DMS153 (cell line): ENCODE results near the gene CLCF1.

ENCODE experiments used
- DNase-seq: peaks from one replicate; lab custom pipeline; 2025; lab: John Stamatoyannopoulos, UW

CLCF1 gene

DNA sequence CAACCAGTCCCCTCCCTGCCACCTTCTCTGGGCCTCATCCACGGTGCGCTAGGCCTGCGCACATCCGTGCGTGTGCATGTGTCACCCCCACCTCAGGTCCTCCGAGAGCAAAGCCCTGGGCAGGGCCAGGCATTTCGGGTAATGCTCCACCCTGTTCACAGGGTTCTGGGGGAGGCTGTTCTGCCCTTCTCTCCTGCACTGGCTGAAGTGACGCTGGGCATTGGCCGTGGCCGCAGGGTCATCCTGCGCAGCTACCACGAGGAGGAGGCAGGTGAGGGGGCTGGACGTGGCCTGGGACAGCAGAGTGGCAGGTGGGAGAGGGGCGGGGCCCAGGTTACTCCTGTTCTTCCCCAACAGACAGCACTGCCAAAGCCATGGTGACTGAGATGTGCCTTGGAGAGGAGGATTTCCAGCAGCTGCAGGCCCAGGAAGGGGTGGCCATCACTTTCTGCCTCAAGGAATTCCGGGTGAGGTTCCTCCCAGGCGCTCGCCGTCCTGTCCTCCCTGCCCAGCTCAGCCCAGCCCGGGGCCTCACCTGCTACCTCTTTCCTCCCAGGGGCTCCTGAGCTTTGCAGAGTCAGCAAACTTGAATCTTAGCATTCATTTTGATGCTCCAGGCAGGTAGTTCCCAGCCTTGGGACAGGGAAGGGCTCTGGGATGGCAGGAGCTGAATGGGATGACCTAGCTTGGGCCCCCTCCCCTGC, 22.3 kb upstream of the CLCF1 start:
- no peak for DNase-seq

DNA sequence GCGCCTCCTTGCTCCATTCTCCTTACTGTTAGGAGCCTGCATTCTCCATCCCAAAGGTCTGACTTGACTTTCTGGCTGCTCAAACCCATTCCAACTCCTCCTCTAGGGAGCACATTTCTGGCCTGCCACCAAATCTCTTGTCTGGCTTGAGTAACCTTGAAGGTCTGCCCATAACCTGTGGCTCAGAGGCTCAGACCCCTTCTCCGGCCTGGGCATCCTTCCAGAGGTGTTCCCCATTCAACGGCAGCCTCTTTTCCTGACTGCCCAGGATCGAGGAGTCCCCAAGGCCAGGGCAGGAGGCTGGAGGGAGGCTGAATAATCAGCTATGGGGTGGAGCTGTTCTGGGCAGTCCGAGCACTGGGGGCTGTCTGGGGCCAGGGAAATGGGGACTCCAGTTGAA, 20.6 kb upstream of the CLCF1 start:
- DNase-seq: no peak

DNA sequence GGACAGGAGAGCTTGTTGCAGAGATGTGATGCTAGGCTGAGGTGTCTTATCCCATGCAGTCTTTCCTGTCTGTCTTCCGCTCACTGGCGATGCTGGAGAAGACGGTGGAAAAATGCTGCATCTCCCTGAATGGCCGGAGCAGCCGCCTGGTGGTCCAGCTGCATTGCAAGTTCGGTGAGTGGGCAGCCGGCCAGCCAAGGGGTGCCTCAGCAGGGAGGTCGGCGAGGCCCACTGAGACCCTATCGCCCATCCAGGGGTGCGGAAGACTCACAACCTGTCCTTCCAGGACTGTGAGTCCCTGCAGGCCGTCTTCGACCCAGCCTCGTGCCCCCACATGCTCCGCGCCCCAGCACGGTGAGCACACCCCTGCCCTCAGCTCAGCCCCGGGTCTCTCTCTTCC, 20.0 kb upstream of the CLCF1 start:
- no peak for DNase-seq

DNA sequence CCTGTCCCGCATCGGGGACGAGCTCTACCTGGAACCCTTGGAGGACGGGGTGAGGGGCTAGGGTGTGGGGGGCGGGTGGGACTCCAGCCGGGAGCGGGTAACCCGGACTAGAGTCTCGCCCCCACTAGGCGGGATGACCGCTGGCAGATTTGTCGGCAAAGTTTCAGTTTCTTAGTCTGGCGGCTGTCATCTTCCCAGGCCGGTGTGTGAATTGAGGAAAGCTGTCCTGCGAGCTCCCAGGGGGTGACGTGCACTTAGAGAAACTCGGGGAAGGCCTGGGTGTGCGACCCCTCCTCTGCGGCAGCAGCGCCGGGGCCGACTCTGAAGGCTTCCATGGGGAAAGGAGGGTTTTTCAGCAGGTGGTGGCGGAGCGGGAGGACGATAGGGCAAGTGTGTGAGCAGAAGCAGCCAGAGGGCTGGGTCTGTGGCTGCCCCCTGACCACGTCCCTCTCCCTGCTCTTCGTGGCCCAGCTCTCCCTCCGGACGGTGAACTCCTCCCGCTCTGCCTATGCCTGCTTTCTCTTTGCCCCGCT, 18.9 kb upstream of the CLCF1 start:
- DNase-seq: no peak

DNA sequence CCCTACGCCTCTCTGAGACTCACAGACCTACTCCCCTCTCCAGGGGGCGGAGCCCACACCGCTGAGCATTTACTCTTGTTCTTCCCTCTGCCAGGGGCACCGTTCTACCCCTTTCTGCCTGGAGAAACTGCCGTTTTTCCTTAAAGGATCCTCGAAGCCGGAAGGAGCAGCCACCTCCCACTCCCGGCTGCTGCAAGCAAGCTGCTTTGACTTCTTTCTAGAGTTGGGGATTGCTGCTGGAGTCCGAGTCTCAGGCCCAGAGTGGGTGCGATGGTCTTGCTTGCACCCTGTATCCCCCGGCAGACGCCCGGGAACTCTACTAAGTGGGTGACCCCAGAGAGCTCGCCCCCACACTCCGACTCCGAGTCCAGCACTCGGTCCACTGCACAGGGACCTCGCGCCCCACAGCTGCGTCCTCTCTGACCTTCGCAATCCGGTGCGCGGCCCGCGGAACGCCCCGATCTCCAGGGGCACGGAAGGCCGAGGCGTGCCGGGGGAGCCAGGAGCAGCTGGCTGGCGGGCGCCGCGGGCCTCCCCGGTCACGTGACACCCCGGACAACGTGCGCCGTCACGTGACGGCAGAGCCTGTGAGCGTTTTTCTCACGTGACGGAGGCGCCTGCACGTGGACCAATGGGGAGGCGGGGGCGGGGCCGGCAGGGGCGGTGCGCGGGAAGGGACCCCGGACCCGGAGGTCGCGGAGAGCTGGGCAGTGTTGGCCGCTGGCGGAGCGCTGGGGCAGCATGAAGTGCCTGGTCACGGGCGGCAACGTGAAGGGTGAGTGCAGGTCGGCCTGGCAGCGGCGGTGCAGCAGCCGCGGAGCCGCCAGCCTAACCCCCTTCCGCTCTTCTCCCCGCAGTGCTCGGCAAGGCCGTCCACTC, 18.1 kb upstream of the CLCF1 start, which contains the start of gene RAD9A:
RAD9A (plus strand) TSS at position 683 of the 879 bp plus-strand sequence; CDS start at position 742, 59 bp downstream.
- peak; percentile 83 for DNase-seq

DNA sequence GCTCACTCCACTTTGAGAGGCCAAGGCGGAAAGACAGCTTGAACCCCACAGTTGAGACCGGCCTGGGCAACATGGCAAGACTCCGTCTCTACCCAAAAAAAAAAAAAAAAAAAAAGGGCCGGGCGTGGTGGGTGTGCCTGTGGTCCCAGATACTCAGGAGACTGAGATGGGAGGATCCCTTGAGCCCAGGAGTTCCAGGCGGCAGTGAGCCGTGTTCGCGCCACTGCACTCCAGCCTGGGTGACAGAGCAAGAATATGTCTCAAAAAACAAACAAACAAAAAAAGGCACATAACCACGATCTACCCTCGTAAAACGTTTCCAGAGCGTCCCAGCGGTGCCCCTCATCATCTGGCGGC, 17.5 kb upstream of the CLCF1 start:
- DNase-seq: no peak

DNA sequence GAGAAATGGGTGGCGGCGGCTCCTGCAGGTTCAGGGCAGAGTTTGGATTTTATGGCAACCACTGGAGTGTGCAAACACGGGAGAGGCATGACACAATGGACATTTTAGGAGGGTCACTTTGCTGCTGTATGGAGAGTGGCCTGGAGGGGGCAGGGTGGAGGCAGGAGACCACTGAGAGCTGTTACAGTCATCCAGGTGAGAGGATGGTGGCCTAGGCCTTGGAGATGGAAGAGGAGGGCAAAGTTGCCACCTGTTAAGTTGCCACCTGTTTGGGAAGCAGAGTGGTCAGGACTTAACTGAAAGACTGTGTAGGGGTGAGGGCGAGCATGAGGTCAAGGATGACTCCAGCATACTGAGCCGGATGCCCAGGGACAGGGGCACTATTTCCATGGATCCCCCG, 16.1 kb upstream of the CLCF1 start:
- no peak for DNase-seq

DNA sequence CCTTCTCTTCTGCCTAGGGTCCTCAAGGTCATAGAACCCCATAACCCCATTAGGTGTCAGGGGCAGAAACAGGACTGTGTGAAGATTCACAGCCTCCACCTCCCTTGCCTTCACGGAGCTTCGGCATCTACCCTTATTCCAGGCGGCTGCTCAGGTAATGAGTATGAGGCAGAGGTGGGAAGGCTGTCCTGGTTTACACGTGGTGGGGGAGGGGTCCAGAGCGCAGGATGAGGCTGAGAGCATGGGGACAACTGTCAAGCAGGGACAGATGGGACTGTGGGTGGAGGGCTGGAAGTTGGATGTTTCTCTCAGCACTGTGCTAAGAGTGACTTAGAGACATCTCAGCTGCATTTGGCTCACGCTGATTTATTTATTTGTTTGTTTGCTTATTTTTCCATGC, 14.1 kb upstream of the CLCF1 start:
- no peak for DNase-seq

DNA sequence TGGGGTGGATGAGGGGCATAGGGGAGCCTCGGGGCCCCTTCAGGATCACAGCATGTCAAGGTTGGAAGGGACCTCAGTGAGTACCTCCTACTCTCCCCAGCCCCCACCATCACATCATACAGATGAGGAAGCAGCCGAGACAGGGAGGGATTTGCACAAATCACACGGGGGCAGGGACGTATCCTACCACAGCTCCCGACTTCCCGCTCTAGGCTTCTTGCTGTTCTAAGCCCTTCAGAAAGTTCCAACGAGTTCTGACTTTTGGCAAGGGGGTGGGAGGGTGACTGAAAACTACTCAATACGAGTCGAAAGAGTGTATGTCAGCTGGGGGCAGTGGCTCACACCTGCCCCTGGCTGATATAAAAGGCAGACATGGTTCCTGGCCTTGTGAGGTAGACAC, 13.7 kb upstream of the CLCF1 start:
- DNase-seq: no peak

DNA sequence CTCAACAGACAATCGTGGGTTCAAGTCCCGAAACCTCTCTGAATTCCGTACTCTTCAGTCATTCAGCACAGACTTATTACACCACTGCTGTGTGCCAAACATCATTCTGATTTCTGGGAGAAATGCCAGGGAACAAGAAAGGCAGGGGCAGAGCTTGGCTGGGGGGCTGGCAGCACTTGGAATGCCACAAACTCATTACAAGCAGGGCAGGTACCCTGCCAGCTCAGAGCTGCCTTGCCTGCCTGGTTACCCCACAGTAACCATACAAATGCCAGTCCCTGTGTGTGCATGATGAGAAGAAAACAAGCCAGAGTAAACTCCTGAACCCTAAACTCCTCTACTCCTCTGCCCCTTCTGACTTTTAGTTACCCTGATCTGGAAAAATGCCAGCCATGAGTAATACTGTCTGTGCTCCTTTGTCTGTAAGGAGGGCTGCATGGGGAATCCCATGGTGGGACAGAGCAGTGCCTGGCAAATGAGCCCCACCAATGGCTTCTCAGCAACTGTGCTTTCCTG, 11.5 kb upstream of the CLCF1 start:
- DNase-seq: no peak

DNA sequence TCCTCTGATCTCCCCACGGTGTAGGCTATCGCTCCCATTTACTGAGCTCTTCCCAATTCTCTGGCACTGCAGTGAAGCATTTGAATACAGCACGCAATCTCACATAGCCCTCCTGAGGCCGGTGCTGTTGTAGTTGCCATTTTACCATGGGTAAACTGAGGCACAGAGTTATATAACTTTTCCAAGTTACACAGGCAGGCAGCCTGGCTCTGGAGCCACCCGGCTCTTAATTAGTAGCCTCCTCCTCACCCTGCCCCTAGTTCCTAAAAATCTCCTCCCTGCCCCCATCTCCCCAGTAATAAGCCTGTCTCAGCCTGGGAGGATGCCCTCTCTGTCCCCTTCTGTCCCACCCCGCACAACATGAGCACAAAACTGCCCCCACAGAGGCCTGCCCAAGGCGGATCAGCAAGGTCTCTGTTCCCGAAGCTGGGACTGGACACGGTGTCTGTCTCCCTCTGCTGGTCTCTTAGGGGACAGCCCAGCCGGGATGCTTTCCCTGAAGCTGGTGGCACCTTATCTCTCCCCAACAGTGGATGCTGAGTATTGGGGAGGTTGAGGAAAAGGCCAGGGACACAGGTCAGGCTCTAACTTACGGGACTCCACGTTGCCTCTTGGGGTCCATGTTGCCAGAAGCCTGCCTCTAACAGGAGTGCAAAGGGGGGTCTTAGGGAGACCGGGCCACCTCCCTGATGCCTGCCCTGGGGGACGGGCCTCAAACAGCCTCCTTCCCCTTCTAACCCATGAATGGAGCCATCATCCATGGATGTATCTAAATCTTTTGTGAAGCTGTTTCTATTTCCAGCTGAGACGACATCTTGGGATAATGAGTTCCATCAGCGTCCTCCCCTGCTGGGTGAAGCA, 9.1 kb upstream of the CLCF1 start:
- peak; percentile 6 for DNase-seq

DNA sequence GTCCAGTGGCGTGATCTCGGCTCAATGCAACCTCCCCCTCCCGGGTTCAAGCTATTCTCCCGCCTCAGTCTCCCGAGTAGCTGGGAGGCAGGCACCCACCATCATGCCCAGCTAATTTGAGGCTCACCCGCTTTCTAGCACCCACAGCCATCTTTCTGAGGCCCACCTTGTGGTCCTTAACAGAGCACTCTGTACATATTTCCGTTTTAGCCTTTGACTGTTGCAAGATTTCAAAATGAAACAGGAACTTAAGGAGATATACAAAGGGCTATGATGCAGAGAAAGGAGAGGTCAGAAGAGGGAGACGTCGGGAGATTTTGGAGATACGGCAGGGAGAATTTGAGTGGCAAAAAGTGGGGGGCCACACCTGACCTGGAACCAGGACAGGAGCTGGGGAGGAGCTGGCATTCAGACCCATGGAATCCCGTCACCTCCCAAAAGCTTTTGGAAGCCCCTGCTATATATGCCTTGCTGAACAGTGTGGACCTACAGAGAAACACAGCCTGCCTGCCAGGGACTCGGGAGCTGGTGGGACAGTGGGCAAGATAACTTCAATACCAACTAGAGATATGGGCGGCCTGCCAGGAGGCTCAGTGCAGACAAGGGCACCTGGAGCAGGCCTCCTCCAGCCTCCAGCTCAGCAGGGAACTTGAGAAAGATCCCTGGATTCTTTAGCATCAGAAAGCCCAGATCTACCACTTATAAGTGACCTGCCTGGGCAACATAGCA, 8.0 kb upstream of the CLCF1 start:
- no peak for DNase-seq

DNA sequence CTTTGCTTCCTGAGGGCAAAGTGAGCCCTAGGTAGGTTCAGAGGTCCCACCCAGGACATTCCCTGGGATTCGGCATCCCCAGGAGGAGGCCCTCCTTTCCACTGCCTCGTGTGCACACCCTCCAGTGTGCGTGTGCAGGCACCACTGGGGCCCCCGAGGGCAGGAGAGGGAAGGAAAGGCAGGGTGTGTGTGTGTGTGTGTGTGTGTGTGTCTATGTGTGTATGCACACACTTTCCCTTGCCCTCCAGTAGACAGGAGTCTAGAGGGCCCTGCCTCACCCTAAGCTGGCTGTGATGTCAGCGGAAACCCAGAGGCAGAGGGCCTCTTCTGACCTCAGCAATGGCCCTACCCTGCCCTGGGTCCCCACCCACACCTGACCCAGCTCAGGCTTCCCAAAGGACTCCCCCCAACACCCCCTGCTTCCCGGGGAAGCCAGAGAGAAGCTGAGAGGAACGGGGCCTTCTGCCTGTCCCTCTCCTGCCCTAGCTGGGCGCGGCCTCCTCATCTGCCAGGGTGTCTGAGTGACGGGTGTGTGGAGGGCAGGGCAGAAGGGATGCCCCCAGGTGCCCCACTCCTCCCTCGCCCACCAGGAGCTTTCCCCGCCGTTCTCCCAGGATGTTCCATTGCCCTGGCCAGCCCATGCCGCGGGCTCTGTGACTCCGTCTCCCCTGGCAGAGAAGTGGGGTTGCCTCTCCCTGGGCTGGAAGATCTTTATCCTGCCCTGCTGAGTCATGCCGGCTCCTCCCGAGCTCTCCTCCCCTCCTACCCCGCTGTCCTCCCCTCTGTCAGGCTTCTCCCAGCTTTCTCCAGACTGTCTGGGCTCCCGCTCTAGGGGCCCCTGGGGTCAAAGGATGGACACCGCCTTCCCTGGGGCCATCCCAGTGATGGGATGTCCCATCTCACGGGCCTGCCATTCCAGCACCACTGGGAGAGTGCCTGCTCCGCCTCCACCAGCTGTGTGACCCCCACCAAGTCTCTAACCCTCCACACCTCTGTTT, 6.0 kb upstream of the CLCF1 start:
- DNase-seq: no peak

DNA sequence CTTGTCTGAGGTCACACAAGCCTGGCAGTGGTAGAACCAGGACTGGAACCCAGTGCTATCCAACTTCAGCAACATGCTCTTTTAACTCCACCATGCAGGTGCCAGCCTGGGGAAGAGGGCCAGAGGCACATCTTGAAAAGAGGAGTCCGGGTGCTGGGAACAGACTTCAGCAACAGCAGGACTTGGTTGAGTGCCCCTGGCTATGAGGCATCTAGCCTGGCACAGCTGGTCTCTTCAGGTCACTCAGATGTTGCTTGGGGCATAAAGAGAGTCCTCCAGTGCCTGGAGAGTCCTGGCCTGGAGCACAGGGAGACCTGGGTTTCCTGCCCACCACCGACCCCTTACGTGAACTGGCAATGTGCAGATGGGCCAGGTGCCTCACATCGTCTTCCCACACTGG, 5.1 kb upstream of the CLCF1 start:
- DNase-seq: no peak

DNA sequence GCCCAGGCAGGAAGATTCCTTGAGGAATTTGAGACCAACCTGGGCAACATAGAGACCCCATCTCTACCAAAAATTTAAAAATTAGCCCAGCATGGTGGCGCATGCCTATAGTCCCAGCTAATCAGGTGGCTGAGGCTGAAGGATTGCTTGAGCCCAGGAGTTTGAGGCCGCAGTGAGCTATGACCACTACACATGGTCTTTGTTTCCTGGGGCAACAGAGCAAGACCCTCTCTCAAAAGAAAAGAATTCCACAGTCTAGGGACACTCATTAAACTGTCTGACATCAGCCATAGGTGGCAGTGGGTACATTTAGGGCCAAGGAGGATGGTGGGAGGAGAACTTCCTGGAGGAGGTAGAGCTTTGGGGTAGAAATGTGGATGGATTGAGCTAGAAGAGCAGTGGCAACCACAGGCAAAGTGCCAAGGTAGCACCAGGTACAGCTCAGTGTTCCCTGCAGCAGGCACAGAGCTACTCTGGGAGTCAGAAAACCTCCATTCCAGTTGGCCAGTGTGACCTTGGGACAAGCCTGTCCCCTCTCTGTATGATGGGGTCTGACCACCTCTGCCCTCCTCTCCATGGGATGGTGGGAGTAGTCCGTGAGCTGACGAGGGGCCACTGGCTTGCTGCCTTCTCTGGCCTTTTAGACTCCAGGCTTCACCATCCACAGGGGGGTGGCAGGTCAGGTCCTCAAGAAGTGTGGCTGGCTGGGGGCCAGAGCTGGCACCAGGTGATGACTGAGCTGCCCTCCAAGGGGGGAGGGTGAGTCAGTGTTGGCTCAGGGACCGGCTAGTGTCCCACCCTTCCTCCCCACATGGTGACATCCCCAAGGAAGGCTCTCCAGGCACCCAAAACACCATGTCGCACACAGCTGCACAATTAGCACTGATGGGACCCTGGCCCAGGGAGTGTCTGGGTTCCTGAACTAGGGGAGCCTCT, 3.7 kb upstream of the CLCF1 start:
- DNase-seq: no peak

DNA sequence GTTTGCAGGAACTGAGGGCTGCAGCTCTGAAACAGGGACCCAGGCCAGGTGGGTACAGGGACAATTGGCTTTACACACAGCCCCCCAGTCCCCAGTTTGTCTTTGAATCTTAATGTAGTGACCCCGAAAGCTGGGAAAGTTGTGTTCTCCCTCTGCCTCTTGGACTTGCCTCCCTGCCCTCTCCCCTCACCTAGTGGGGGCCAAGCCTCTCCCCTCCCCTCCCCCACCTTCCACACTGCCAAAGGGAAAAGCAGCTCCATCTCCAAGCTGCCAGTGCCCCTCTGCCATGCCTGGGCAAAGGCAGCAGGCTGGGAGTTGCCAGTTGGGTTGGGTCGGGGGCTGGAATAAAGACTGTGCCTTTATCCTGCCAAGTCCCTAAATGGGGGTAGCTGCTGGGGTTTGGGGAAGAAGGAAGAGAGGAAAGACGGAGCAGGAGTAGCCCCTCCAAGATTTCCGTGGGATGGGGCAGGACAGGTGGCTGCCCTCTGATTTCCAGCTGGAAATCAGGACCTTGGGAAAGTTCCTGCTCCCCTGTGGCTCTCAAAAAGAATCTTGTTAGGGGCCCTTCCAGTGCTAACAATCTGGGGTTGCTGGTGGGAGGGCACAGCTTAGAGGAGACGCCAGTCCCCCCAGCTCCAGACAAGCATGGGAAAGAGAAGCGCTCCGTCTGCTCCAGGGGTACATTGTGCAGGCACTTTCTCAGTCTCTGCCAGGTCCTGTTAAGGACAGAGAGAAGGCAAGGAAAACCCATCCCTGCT, 2.8 kb upstream of the CLCF1 start:
- no peak for DNase-seq

DNA sequence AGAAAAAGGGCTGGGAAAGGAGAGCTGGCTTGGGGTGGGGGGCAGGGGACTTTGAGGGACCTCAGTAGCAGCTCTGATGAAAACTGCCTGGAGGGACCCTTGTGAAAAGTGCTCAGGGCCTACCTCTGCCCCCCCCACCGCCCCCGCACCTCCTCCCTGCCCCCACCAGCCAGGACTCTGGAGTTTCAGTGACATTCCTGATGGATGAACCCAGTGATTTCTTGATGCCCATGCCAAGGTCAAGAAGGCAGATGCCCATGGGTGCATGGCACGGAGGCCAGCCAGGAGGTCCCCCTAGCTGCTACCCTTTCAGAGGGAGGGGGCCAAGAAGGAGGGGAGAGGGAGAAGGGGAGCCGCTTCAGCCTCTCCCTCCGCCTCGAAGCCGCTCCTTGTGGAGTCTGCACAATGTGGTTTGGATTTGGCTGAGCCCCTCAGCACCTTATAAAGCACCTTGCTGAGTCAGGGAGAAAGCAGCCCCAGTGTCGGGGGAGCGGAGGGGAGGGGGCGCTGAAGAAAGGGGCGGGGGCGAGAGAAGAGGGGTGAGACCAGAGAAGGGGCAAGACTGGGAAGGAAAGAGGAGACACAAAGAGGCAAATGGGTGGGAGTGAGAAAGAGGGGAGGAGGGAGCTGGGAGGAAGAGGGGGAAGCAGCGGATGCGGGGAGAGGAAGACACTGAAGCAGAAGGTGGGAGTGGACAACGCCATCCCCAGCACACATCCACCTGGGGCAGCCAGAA, 2.1 kb upstream of the CLCF1 start:
- no peak for DNase-seq
